Central memory CD8-positive, alpha-beta T cell (primary cell): ENCODE data around the gene ARRDC5.
"Not testable (repeated sequence)": the region's sequence is repeated elsewhere in the genome, so short reads cannot be mapped to it uniquely, and the experiment has no call there.

Experiments used
- ATAC-seq: fragments of 150-1000 bp; cut with Tn5 transposase; replicated peaks from 2 replicates; pipeline ENCODE4 v1.10.0; 2022; ENCODE audit warnings: mild to moderate bottlenecking, moderate FRiP score, moderate number of reproducible peaks; ENCODE audit not compliant: poor library complexity, severe bottlenecking; ENCODE audit errors: extremely low read depth
- DNase-seq, 2 donors: peaks; one replicate each; pipeline ENCODE4 v3.0.0; 2021; ENCODE audit warnings: low spot score in 2 of 2
- H3K27ac Mint-ChIP-seq: one replicate; pipeline ENCODE4 v1.8.0; 2022; ENCODE audit warnings: low read depth, mild to moderate bottlenecking, moderate library complexity, mixed read lengths
- H3K27me3 Mint-ChIP-seq: one replicate; pipeline ENCODE4 v1.8.0; 2022; ENCODE audit warnings: mixed read lengths
- H3K36me3 Mint-ChIP-seq: one replicate; pipeline ENCODE4 v1.8.0; 2022; ENCODE audit warnings: mild to moderate bottlenecking, moderate library complexity, mixed read lengths; ENCODE audit not compliant: insufficient read depth
- H3K4me1 Mint-ChIP-seq: one replicate; pipeline ENCODE4 v1.8.0; 2022; ENCODE audit warnings: mixed read lengths
- H3K4me3 Mint-ChIP-seq: one replicate; pipeline ENCODE4 v1.8.0; 2022; ENCODE audit warnings: mild to moderate bottlenecking, moderate library complexity, mixed read lengths
- H3K9me3 Mint-ChIP-seq: one replicate; pipeline ENCODE4 v1.8.0; 2022; ENCODE audit warnings: mixed read lengths

ARRDC5 gene

GRCh38 chr19:4902796-4903195 lies at the start of gene ARRDC5:
TSS of gene ARRDC5 (minus strand) at chr19:4902896. CDS start at chr19:4902825, 71 bp downstream.
- DNase-seq (no peak), ATAC-seq (no peak)
- no peaks in the 10 kb centered on the region for H3K9me3 Mint-ChIP-seq
- H3K36me3 Mint-ChIP-seq = peaks cover 22% of the 10 kb centered on the region
- H3K4me3 Mint-ChIP-seq = no peak within 1 kb of the TSS
- no peaks in the 10 kb centered on the region for H3K27me3 Mint-ChIP-seq
- peaks cover 11% of the 10 kb centered on the region for H3K4me1 Mint-ChIP-seq
- H3K27ac Mint-ChIP-seq = no peak within 1 kb of the TSS

GRCh38 chr19:4951656-4952055 lies 49.0 kb upstream of the ARRDC5 start:
- Mint-ChIP-seq H3K36me3 (peaks cover 16% of the 10 kb centered on the region), H3K27ac (peak overlapping the region; percentile 35), H3K4me3 (no peak overlapping the region), H3K9me3 (no peaks in the 10 kb centered on the region), H3K4me1 (no peaks in the 10 kb centered on the region), H3K27me3 (no peaks in the 10 kb centered on the region)
- no peak for DNase-seq
- no peak for ATAC-seq

GRCh38 chr19:4950650-4951049 lies 48.0 kb upstream of the ARRDC5 start:
- not testable (repeated sequence) for H3K4me3 Mint-ChIP-seq, ATAC-seq, H3K27ac Mint-ChIP-seq, H3K9me3 Mint-ChIP-seq, H3K27me3 Mint-ChIP-seq, DNase-seq, H3K4me1 Mint-ChIP-seq
- H3K36me3 Mint-ChIP-seq = peaks cover 16% of the 10 kb centered on the region

GRCh38 chr19:4941638-4942169 lies 39.0 kb upstream of the ARRDC5 start:
- not testable (repeated sequence) for H3K9me3 Mint-ChIP-seq, H3K4me3 Mint-ChIP-seq, ATAC-seq, DNase-seq, H3K4me1 Mint-ChIP-seq, H3K36me3 Mint-ChIP-seq, H3K27me3 Mint-ChIP-seq, H3K27ac Mint-ChIP-seq

- Mint-ChIP-seq H3K9me3 (no peaks in the 10 kb centered on the region), H3K27ac (no peak overlapping the region), H3K27me3 (no peaks in the 10 kb centered on the region), H3K4me1 (no peaks in the 10 kb centered on the region), H3K4me3 (no peak overlapping the region), H3K36me3 (peaks cover 8% of the 10 kb centered on the region)
- ATAC-seq (no peak), DNase-seq (no peak)
These were observed 36.8 kb upstream of the ARRDC5 start for GRCh38 chr19:4939466-4939865.

- H3K27ac Mint-ChIP-seq, H3K36me3 Mint-ChIP-seq, H3K27me3 Mint-ChIP-seq, H3K9me3 Mint-ChIP-seq, ATAC-seq, H3K4me3 Mint-ChIP-seq, DNase-seq, H3K4me1 Mint-ChIP-seq: not testable (repeated sequence)
These were observed 35.8 kb upstream of the ARRDC5 start for GRCh38 chr19:4938461-4938860.

GRCh38 chr19:4937060-4937459 lies 34.4 kb upstream of the ARRDC5 start:
- H3K4me1 Mint-ChIP-seq = no peaks in the 10 kb centered on the region

GRCh38 chr19:4935444-4935843 lies 32.7 kb upstream of the ARRDC5 start:
- peaks cover 9% of the 10 kb centered on the region for H3K36me3 Mint-ChIP-seq
- H3K9me3 Mint-ChIP-seq = no peaks in the 10 kb centered on the region
- ATAC-seq (no peak), DNase-seq (no peak)
- H3K4me3 Mint-ChIP-seq = no peak overlapping the region
- H3K27me3 Mint-ChIP-seq = no peaks in the 10 kb centered on the region
- H3K27ac Mint-ChIP-seq = no peak overlapping the region
- no peaks in the 10 kb centered on the region for H3K4me1 Mint-ChIP-seq

More at GRCh38 chr19:4937060-4937459, 34.4 kb upstream of the ARRDC5 start:
- H3K36me3 Mint-ChIP-seq = peaks cover 9% of the 10 kb centered on the region
- no peak for ATAC-seq
- H3K9me3 Mint-ChIP-seq = no peaks in the 10 kb centered on the region
- DNase-seq = no peak
- no peaks in the 10 kb centered on the region for H3K27me3 Mint-ChIP-seq
- H3K27ac Mint-ChIP-seq = no peak overlapping the region
- H3K4me3 Mint-ChIP-seq = no peak overlapping the region

GRCh38 chr19:4933528-4933927 lies 30.8 kb upstream of the ARRDC5 start:
- peaks cover 6% of the 10 kb centered on the region for H3K36me3 Mint-ChIP-seq
- no peak for ATAC-seq

GRCh38 chr19:4932711-4933110 lies 30.0 kb upstream of the ARRDC5 start:
- Mint-ChIP-seq H3K27ac (no peak overlapping the region), H3K9me3 (no peaks in the 10 kb centered on the region), H3K36me3 (peaks cover 4% of the 10 kb centered on the region), H3K27me3 (no peaks in the 10 kb centered on the region), H3K4me1 (no peaks in the 10 kb centered on the region), H3K4me3 (no peak overlapping the region)
- DNase-seq = no peak
- ATAC-seq = no peak

More at GRCh38 chr19:4933528-4933927, 30.8 kb upstream of the ARRDC5 start:
- Mint-ChIP-seq H3K4me1 (no peaks in the 10 kb centered on the region), H3K27me3 (no peaks in the 10 kb centered on the region), H3K27ac (peak overlapping the region; percentile 52), H3K9me3 (no peaks in the 10 kb centered on the region), H3K4me3 (no peak overlapping the region)
- no peak for DNase-seq

- peaks cover 4% of the 10 kb centered on the region for H3K36me3 Mint-ChIP-seq
- DNase-seq (no peak), ATAC-seq (no peak)
- H3K9me3 Mint-ChIP-seq = no peaks in the 10 kb centered on the region
- no peak overlapping the region for H3K4me3 Mint-ChIP-seq
- H3K27me3 Mint-ChIP-seq = no peaks in the 10 kb centered on the region
- no peak overlapping the region for H3K27ac Mint-ChIP-seq
- no peaks in the 10 kb centered on the region for H3K4me1 Mint-ChIP-seq
These were observed 28.0 kb upstream of the ARRDC5 start for GRCh38 chr19:4930664-4931063.

- DNase-seq = no peak
- peaks cover 4% of the 10 kb centered on the region for H3K36me3 Mint-ChIP-seq
- H3K27me3 Mint-ChIP-seq = no peaks in the 10 kb centered on the region
- no peaks in the 10 kb centered on the region for H3K9me3 Mint-ChIP-seq
- no peak for ATAC-seq
- no peak overlapping the region for H3K4me3 Mint-ChIP-seq
- no peaks in the 10 kb centered on the region for H3K4me1 Mint-ChIP-seq
- H3K27ac Mint-ChIP-seq = no peak overlapping the region
These were observed 26.5 kb upstream of the ARRDC5 start for GRCh38 chr19:4929186-4929585.

GRCh38 chr19:4923276-4923747 lies 20.6 kb upstream of the ARRDC5 start:
- no peaks in the 10 kb centered on the region for H3K36me3 Mint-ChIP-seq
- no peak for ATAC-seq
- no peaks in the 10 kb centered on the region for H3K4me1 Mint-ChIP-seq

More at GRCh38 chr19:4923276-4923747, 20.6 kb upstream of the ARRDC5 start:
- no peak overlapping the region for H3K27ac Mint-ChIP-seq
- DNase-seq = no peak
- H3K9me3 Mint-ChIP-seq = no peaks in the 10 kb centered on the region
- no peaks in the 10 kb centered on the region for H3K27me3 Mint-ChIP-seq
- no peak overlapping the region for H3K4me3 Mint-ChIP-seq
